ENCODE measurements around the gene GRAMD1B.

GRCh38 chr11:123413636-123414035 lies 16.4 kb upstream of the GRAMD1B start:
- no peak for TF ChIP-seq CTCF (IDR thresholded peaks at IDR 0.05; ENCODE audit: insufficient read depth, low read length)
- no peak for TF ChIP-seq POLR2AphosphoS5 (IDR thresholded peaks at IDR 0.05; ENCODE audit: low read depth)
- TF ChIP-seq GABPA (IDR thresholded peaks at IDR 0.05; ENCODE audit: low read depth) = no peak
